Measurements from ENCODE around the gene ACP3.
"Not testable (repeated sequence)": the region's sequence is repeated elsewhere in the genome, so short reads cannot be mapped to it uniquely, and the experiment has no call there.

DNA sequence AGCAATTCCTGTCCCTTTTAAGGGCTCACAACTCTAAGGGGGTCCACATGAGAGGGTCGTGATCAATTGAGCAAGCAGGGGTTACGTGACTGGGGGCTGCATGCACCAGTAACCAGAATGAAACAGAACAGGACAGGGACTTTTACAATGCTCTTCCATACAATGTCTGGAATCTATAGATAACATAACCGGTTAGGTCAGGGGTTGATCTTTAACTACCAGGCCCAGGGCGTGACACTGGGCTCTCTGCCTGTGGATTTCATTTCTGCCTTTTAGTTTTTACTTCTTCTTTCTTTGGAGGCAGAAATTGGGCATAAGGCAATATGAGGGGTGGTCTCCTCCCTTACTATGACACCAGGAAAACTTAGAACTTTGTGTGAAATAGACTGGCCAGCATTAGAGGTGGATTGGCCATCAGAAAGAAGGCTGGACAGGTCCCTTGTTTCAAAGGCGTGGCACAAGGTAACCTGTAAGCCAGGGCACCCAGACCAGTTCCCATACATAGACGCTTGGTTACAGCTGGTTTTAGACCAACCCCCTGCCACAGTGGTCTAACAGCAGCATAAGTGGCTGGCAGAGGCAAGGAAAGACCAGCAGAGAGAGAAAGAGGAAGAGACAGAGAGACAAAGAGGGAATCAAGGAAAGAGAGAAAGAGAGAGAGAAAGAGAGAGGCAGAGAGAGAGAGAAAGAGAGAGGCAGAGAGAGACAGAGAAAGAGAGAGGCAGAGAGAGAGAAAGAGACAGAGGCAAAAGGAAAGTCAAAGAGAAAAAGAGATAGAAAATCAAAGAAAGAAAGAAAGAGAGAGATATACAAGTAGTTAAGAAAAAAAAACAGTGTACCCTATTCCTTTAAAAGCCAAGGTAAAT lies 13.6 kb upstream of the ACP3 start:
- not testable (repeated sequence) for TF ChIP-seq POLR2A (IDR thresholded peaks at IDR 0.05)
- TF ChIP-seq, protein P1, sequence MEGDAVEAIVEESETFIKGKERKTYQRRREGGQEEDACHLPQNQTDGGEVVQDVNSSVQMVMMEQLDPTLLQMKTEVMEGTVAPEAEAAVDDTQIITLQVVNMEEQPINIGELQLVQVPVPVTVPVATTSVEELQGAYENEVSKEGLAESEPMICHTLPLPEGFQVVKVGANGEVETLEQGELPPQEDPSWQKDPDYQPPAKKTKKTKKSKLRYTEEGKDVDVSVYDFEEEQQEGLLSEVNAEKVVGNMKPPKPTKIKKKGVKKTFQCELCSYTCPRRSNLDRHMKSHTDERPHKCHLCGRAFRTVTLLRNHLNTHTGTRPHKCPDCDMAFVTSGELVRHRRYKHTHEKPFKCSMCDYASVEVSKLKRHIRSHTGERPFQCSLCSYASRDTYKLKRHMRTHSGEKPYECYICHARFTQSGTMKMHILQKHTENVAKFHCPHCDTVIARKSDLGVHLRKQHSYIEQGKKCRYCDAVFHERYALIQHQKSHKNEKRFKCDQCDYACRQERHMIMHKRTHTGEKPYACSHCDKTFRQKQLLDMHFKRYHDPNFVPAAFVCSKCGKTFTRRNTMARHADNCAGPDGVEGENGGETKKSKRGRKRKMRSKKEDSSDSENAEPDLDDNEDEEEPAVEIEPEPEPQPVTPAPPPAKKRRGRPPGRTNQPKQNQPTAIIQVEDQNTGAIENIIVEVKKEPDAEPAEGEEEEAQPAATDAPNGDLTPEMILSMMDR (IDR thresholded peaks at IDR 0.05 in 4 of 5, conservative IDR thresholded peaks at IDR 0.05 in 1 of 5): not testable (repeated sequence)

Measured in gastrocnemius medialis (tissue), 4 donors.